Adrenal gland (tissue), 5 donors: ENCODE measurements around the gene DISP2.

Source experiments
- POLR2A ChIP-seq, 2 donors: fragments of 450-650 bp; IDR thresholded peaks; one replicate each; pipeline ENCODE4 v1.6.1; 2017; ENCODE audit warnings: antibody characterized with exemption in 2 of 2, mild to moderate bottlenecking in 2 of 2, moderate library complexity in 1 of 2
- TF ChIP-seq, protein P1 (sequence below), 6 experiments: fragments of 450-650 bp in 4 of 6; fragments of 200-600 bp in 2 of 6; sonication (generic) in 1 of 6; IDR thresholded peaks; 1 replicate in 5 of 6; 2 replicates in 1 of 6; pipeline versions ENCODE4 v1.5.1 to v1.8.0; 2016 to 2021; ENCODE audit warnings: antibody characterized with exemption in 6 of 6, mild to moderate bottlenecking in 2 of 6, moderate library complexity in 1 of 6
- donor health status: DM: no; HTN: no; CAD: no.

DNA sequence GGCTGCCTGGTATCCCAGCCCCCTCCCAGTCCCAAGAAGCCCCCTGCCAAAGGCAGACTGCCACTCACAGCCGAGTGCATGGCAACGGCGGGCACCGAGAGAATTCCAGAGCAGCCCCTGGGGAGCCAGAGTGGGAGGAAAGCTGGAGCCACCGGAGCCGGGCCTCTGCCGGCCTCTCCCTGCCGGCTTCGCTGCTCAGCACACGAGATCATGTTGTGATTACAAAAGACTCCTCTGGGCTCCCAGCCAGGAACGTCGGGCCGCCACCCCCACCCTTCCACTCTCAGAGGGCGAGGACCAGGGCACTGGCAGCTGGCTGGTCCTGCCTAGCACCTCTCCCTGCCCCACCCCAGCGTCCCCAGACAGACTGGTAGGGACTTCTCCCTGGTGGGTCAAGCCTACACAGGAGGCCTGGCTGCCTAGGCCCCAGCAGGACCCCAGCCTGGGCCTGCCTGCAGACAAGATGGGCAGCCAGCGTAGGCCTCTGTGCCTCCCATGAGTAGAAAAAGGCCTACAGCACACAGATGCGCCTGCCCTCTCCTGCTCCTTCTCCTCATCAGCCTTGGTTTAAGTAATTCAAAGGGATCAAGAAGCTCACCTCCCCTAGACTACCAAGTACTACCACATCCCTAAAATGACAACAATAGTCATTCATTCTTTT, 17.1 kb upstream of the DISP2 start, which contains the start of gene CCDC9B:
- TF ChIP-seq, protein P1, sequence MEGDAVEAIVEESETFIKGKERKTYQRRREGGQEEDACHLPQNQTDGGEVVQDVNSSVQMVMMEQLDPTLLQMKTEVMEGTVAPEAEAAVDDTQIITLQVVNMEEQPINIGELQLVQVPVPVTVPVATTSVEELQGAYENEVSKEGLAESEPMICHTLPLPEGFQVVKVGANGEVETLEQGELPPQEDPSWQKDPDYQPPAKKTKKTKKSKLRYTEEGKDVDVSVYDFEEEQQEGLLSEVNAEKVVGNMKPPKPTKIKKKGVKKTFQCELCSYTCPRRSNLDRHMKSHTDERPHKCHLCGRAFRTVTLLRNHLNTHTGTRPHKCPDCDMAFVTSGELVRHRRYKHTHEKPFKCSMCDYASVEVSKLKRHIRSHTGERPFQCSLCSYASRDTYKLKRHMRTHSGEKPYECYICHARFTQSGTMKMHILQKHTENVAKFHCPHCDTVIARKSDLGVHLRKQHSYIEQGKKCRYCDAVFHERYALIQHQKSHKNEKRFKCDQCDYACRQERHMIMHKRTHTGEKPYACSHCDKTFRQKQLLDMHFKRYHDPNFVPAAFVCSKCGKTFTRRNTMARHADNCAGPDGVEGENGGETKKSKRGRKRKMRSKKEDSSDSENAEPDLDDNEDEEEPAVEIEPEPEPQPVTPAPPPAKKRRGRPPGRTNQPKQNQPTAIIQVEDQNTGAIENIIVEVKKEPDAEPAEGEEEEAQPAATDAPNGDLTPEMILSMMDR (IDR thresholded peaks at IDR 0.05), result peak in 1 of 6 experiments; percentile 10
- TF ChIP-seq POLR2A (IDR thresholded peaks at IDR 0.05), result peak; percentile 47 to 91
